Activated naive CD4-positive, alpha-beta T cell treated with anti-CD3 and anti-CD28 coated beads, Interleukin-2, amount 50 U/mL, for 24 hours (primary cell): ENCODE data around the gene SPEF2.

Source experiments
- H3K27ac Mint-ChIP-seq: one replicate; pipeline ENCODE4 v1.8.0; 2021; ENCODE audit warnings: mild to moderate bottlenecking, mixed read lengths
- H3K27me3 Mint-ChIP-seq: one replicate; pipeline ENCODE4 v1.8.0; 2021; ENCODE audit warnings: mixed read lengths
- H3K36me3 Mint-ChIP-seq: one replicate; pipeline ENCODE4 v1.8.0; 2021; ENCODE audit warnings: mixed read lengths
- H3K4me1 Mint-ChIP-seq: one replicate; pipeline ENCODE4 v1.8.0; 2021; ENCODE audit warnings: mixed read lengths
- H3K4me3 Mint-ChIP-seq: one replicate; pipeline ENCODE4 v1.8.0; 2021; ENCODE audit warnings: mild to moderate bottlenecking, mixed read lengths
- H3K9me3 Mint-ChIP-seq: one replicate; pipeline ENCODE4 v1.8.0; 2021; ENCODE audit warnings: mixed read lengths

The SPEF2 gene

GRCh38 chr5:35856765-35857351, 239.2 kb downstream of the SPEF2 start, which contains the start of gene IL7R:
TSS of gene IL7R (plus strand) at chr5:35856891. CDS start at chr5:35856978, 87 bp downstream.
- Mint-ChIP-seq H3K36me3 (peaks cover 34% of the 10 kb centered on the region), H3K27ac (peak within 1 kb of the TSS; percentile 99), H3K4me3 (peak within 1 kb of the TSS; percentile 90), H3K9me3 (no peaks in the 10 kb centered on the region), H3K4me1 (peaks cover 76% of the 10 kb centered on the region), H3K27me3 (no peaks in the 10 kb centered on the region)

- Mint-ChIP-seq H3K4me1 (peaks cover 77% of the 10 kb centered on the region), H3K9me3 (no peaks in the 10 kb centered on the region), H3K27me3 (no peaks in the 10 kb centered on the region), H3K4me3 (peak overlapping the region; percentile 90), H3K36me3 (peaks cover 39% of the 10 kb centered on the region), H3K27ac (peak overlapping the region; percentile 96)
Observed at GRCh38 chr5:35857606-35858205, 240.0 kb downstream of the SPEF2 start.

- Mint-ChIP-seq H3K27me3 (no peaks in the 10 kb centered on the region), H3K4me1 (peaks cover 80% of the 10 kb centered on the region), H3K9me3 (no peaks in the 10 kb centered on the region), H3K27ac (peak overlapping the region; percentile 98), H3K4me3 (peak overlapping the region; percentile 93), H3K36me3 (peaks cover 48% of the 10 kb centered on the region)
Observed at GRCh38 chr5:35859101-35859661, 241.5 kb downstream of the SPEF2 start.

GRCh38 chr5:35860686-35861085, 243.0 kb downstream of the SPEF2 start:
- H3K27me3 Mint-ChIP-seq, result no peaks in the 10 kb centered on the region
- no peaks in the 10 kb centered on the region for H3K9me3 Mint-ChIP-seq
- H3K36me3 Mint-ChIP-seq, result peaks cover 56% of the 10 kb centered on the region
- H3K4me1 Mint-ChIP-seq, result peaks cover 80% of the 10 kb centered on the region
- H3K27ac Mint-ChIP-seq, result peak overlapping the region; percentile 98
- peak overlapping the region; percentile 93 for H3K4me3 Mint-ChIP-seq

GRCh38 chr5:35861718-35862117, 244.1 kb downstream of the SPEF2 start:
- peaks cover 80% of the 10 kb centered on the region for H3K4me1 Mint-ChIP-seq

GRCh38 chr5:35862126-35862525, 244.5 kb downstream of the SPEF2 start:
- H3K4me3 Mint-ChIP-seq, result peak overlapping the region; percentile 93
- H3K36me3 Mint-ChIP-seq, result peaks cover 65% of the 10 kb centered on the region
- H3K4me1 Mint-ChIP-seq, result peaks cover 80% of the 10 kb centered on the region
- H3K27me3 Mint-ChIP-seq, result no peaks in the 10 kb centered on the region
- no peaks in the 10 kb centered on the region for H3K9me3 Mint-ChIP-seq
- H3K27ac Mint-ChIP-seq, result peak overlapping the region; percentile 98

More at GRCh38 chr5:35861718-35862117, 244.1 kb downstream of the SPEF2 start:
- Mint-ChIP-seq H3K36me3 (peaks cover 62% of the 10 kb centered on the region), H3K9me3 (no peaks in the 10 kb centered on the region), H3K27ac (peak overlapping the region; percentile 98), H3K27me3 (no peaks in the 10 kb centered on the region), H3K4me3 (peak overlapping the region; percentile 93)

GRCh38 chr5:35863159-35863558, 245.5 kb downstream of the SPEF2 start:
- Mint-ChIP-seq H3K27ac (peak overlapping the region; percentile 98), H3K27me3 (no peaks in the 10 kb centered on the region), H3K9me3 (no peaks in the 10 kb centered on the region), H3K36me3 (peaks cover 72% of the 10 kb centered on the region), H3K4me3 (peak overlapping the region; percentile 93), H3K4me1 (peaks cover 88% of the 10 kb centered on the region)
